OCI-LY1 (cell line): ENCODE data around the gene SEC61G.

Experiments
- CTCF ChIP-seq: fragments of 200-600 bp; sonication (generic), shearing (Covaris generic); IDR thresholded peaks from 2 replicates; pipeline ENCODE4 v1.5.1; 2017; ENCODE audit warnings: mild to moderate bottlenecking, antibody characterized with exemption, low read length, moderate library complexity, mixed read lengths
- EZH2 ChIP-seq: fragments of 200-600 bp; sonication (generic), shearing (Covaris generic); IDR thresholded peaks from 2 replicates; pipeline ENCODE4 v1.8.0; 2017; ENCODE audit warnings: borderline replicate concordance, mixed run types, mild to moderate bottlenecking, antibody characterized with exemption, low read length, moderate library complexity, mixed read lengths

DNA sequence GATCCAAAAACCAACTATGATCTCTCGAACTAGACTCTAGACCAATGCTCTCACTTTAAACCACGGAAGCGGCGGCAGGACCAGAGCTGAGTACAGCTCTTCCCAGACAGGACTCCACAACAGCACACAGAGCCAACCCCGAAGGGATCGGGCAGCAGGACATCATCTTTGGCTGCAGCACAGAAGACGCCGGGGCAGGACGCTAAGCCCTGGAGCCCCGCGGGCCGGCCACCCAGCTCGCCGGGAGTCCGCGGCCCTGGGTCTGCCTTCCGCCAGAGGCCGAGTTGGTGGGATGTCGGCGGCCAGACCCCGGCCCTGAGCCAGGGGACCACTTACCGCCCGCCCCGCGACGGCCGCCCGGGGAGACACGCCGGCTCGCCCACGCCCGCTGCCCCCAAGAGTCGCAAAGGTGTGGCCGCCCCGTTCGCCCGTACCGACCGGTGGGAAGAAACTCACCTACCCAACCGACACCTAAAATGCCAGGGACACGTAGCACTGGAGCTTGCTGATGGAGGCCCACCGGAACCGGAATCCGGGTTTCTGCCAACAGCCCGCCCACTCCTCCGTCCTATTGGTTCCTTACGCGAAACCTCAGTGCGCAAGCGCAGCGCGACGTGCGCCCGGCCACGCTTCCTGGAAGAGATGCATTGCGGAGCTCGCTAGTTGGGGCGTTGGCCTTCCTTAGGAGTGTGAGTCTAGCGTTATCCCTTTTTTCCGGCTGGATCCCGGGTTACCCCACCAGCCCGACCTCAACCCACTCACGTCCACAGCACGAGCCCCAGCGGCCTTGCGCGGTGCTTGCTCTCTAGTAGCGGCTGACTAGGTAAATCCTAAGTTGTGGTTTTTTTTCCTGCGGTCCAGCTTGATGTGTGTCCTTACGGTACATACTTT is at the start of gene SEC61G:
- TF ChIP-seq EZH2 (no peak), CTCF (no peak)
